SW480 (cell line): ENCODE data around the gene MLLT1.

Experiments
- DNase-seq: peaks from one replicate; pipeline ENCODE4 v3.0.0-alpha.2; 2016; ENCODE audit warnings: low spot score

Gene MLLT1

GRCh38 chr19:6253954-6254733 is 25.6 kb downstream of the MLLT1 start:
- DNase-seq = no peak

GRCh38 chr19:6252066-6252465 is 27.7 kb downstream of the MLLT1 start:
- DNase-seq = no peak

- no peak for DNase-seq
These were observed 28.9 kb downstream of the MLLT1 start for GRCh38 chr19:6250909-6251308.

- DNase-seq = no peak
These were observed 29.7 kb downstream of the MLLT1 start for GRCh38 chr19:6250024-6250615.

- no peak for DNase-seq
These were observed 30.5 kb downstream of the MLLT1 start for GRCh38 chr19:6249296-6249695.

- DNase-seq = no peak
These were observed 30.9 kb downstream of the MLLT1 start for GRCh38 chr19:6248844-6249243.

- no peak for DNase-seq
These were observed 31.4 kb downstream of the MLLT1 start for GRCh38 chr19:6248341-6248740.

- DNase-seq = no peak
These were observed 32.8 kb downstream of the MLLT1 start for GRCh38 chr19:6247007-6247288.

- no peak for DNase-seq
These were observed 33.4 kb downstream of the MLLT1 start for GRCh38 chr19:6246174-6247006.

- no peak for DNase-seq
These were observed 37.1 kb downstream of the MLLT1 start for GRCh38 chr19:6242677-6243076.

GRCh38 chr19:6241680-6242377 is 37.9 kb downstream of the MLLT1 start:
- no peak for DNase-seq

- DNase-seq = no peak
These were observed 38.7 kb downstream of the MLLT1 start for GRCh38 chr19:6241056-6241455.

- DNase-seq = no peak
These were observed 39.7 kb downstream of the MLLT1 start for GRCh38 chr19:6239871-6240676.

- DNase-seq = no peak
These were observed 40.4 kb downstream of the MLLT1 start for GRCh38 chr19:6239401-6239844.

GRCh38 chr19:6238643-6239281 is 41.0 kb downstream of the MLLT1 start:
- no peak for DNase-seq

GRCh38 chr19:6238256-6238642 is 41.5 kb downstream of the MLLT1 start:
- DNase-seq = no peak

GRCh38 chr19:6236310-6237291 is 43.2 kb downstream of the MLLT1 start:
- DNase-seq = no peak

- no peak for DNase-seq
These were observed 44.5 kb downstream of the MLLT1 start for GRCh38 chr19:6235031-6235951.

- no peak for DNase-seq
These were observed 45.2 kb downstream of the MLLT1 start for GRCh38 chr19:6234527-6234926.
